ENCODE results near the gene CCL3.

CCL3 gene
- 1.0 to 3.3 (median 1.7) reads per million in 3 donors for total RNA-seq

- H3K27ac ChIP-seq (ENCODE audit: insufficient read depth, low read length, poor library complexity, severe bottlenecking), result no peak within 1 kb of the TSS
- no peaks in the 10 kb centered on the region for H3K4me1 ChIP-seq (ENCODE audit: control insufficient read depth, insufficient read depth, low read length, poor library complexity, severe bottlenecking)
- DNase-seq, result no peak
- H3K36me3 ChIP-seq (ENCODE audit: control insufficient read depth, insufficient read depth, low read length), result no peaks in the 10 kb centered on the region
- no peaks in the 10 kb centered on the region for H3K9me3 ChIP-seq (ENCODE audit: control insufficient read depth, low read length)
- H3K27me3 ChIP-seq (replicated peaks; ENCODE audit: control insufficient read depth, insufficient read depth, low read length, poor library complexity, severe bottlenecking), result peaks cover 3% of the 10 kb centered on the region
- H3K4me3 ChIP-seq (ENCODE audit: insufficient read depth, low read depth, low read length, poor library complexity, severe bottlenecking), result no peak within 1 kb of the TSS
Measured at GRCh38 chr17:36089888-36090836, at the start of gene CCL3. Gene CCL3 (minus strand): TSS chr17:36090143. CDS start chr17:36090058, 85 bp downstream.

- Histone ChIP-seq H3K4me1 (ENCODE audit: control insufficient read depth, insufficient read depth, low read length, poor library complexity, severe bottlenecking) (no peaks in the 10 kb centered on the region), H3K27me3 (replicated peaks; ENCODE audit: control insufficient read depth, insufficient read depth, low read length, poor library complexity, severe bottlenecking) (peaks cover 2% of the 10 kb centered on the region), H3K27ac (ENCODE audit: insufficient read depth, low read length, poor library complexity, severe bottlenecking) (no peak overlapping the region), H3K9me3 (ENCODE audit: control insufficient read depth, low read length) (no peaks in the 10 kb centered on the region), H3K4me3 (ENCODE audit: insufficient read depth, low read depth, low read length, poor library complexity, severe bottlenecking) (no peak overlapping the region), H3K36me3 (ENCODE audit: control insufficient read depth, insufficient read depth, low read length) (no peaks in the 10 kb centered on the region)
- no peak for DNase-seq
Measured at GRCh38 chr17:36136439-36136838, 46.5 kb upstream of the CCL3 start.

- peaks cover 2% of the 10 kb centered on the region for H3K27me3 ChIP-seq (replicated peaks; ENCODE audit: control insufficient read depth, insufficient read depth, low read length, poor library complexity, severe bottlenecking)
Measured at GRCh38 chr17:36136036-36136435, 46.1 kb upstream of the CCL3 start.

GRCh38 chr17:36135465-36135864 is 45.5 kb upstream of the CCL3 start:
- Histone ChIP-seq H3K27ac (ENCODE audit: insufficient read depth, low read length, poor library complexity, severe bottlenecking) (no peak overlapping the region), H3K36me3 (ENCODE audit: control insufficient read depth, insufficient read depth, low read length) (no peaks in the 10 kb centered on the region), H3K9me3 (ENCODE audit: control insufficient read depth, low read length) (no peaks in the 10 kb centered on the region), H3K4me3 (ENCODE audit: insufficient read depth, low read depth, low read length, poor library complexity, severe bottlenecking) (no peak overlapping the region), H3K4me1 (ENCODE audit: control insufficient read depth, insufficient read depth, low read length, poor library complexity, severe bottlenecking) (no peaks in the 10 kb centered on the region), H3K27me3 (replicated peaks; ENCODE audit: control insufficient read depth, insufficient read depth, low read length, poor library complexity, severe bottlenecking) (peaks cover 2% of the 10 kb centered on the region)
- DNase-seq, result no peak

More at GRCh38 chr17:36136036-36136435, 46.1 kb upstream of the CCL3 start:
- no peak for DNase-seq
- no peaks in the 10 kb centered on the region for H3K36me3 ChIP-seq (ENCODE audit: control insufficient read depth, insufficient read depth, low read length)
- H3K9me3 ChIP-seq (ENCODE audit: control insufficient read depth, low read length), result no peaks in the 10 kb centered on the region
- no peaks in the 10 kb centered on the region for H3K4me1 ChIP-seq (ENCODE audit: control insufficient read depth, insufficient read depth, low read length, poor library complexity, severe bottlenecking)
- no peak overlapping the region for H3K4me3 ChIP-seq (ENCODE audit: insufficient read depth, low read depth, low read length, poor library complexity, severe bottlenecking)
- H3K27ac ChIP-seq (ENCODE audit: insufficient read depth, low read length, poor library complexity, severe bottlenecking), result no peak overlapping the region

- Histone ChIP-seq H3K4me1 (ENCODE audit: control insufficient read depth, insufficient read depth, low read length, poor library complexity, severe bottlenecking) (no peaks in the 10 kb centered on the region), H3K27ac (ENCODE audit: insufficient read depth, low read length, poor library complexity, severe bottlenecking) (no peak overlapping the region)
- no peak for DNase-seq
Measured at GRCh38 chr17:36133602-36134236, 43.8 kb upstream of the CCL3 start.

GRCh38 chr17:36132421-36132831 is 42.5 kb upstream of the CCL3 start:
- DNase-seq, result no peak
- Histone ChIP-seq H3K4me1 (ENCODE audit: control insufficient read depth, insufficient read depth, low read length, poor library complexity, severe bottlenecking) (no peaks in the 10 kb centered on the region), H3K9me3 (ENCODE audit: control insufficient read depth, low read length) (no peaks in the 10 kb centered on the region), H3K27ac (ENCODE audit: insufficient read depth, low read length, poor library complexity, severe bottlenecking) (no peak overlapping the region), H3K4me3 (ENCODE audit: insufficient read depth, low read depth, low read length, poor library complexity, severe bottlenecking) (no peak overlapping the region), H3K27me3 (replicated peaks; ENCODE audit: control insufficient read depth, insufficient read depth, low read length, poor library complexity, severe bottlenecking) (peaks cover 2% of the 10 kb centered on the region), H3K36me3 (ENCODE audit: control insufficient read depth, insufficient read depth, low read length) (no peaks in the 10 kb centered on the region)

More at GRCh38 chr17:36133602-36134236, 43.8 kb upstream of the CCL3 start:
- Histone ChIP-seq H3K4me3 (ENCODE audit: insufficient read depth, low read depth, low read length, poor library complexity, severe bottlenecking) (no peak overlapping the region), H3K27me3 (replicated peaks; ENCODE audit: control insufficient read depth, insufficient read depth, low read length, poor library complexity, severe bottlenecking) (peaks cover 2% of the 10 kb centered on the region), H3K36me3 (ENCODE audit: control insufficient read depth, insufficient read depth, low read length) (no peaks in the 10 kb centered on the region), H3K9me3 (ENCODE audit: control insufficient read depth, low read length) (no peaks in the 10 kb centered on the region)

GRCh38 chr17:36131931-36132330 is 42.0 kb upstream of the CCL3 start:
- Histone ChIP-seq H3K4me3 (ENCODE audit: insufficient read depth, low read depth, low read length, poor library complexity, severe bottlenecking) (no peak overlapping the region), H3K4me1 (ENCODE audit: control insufficient read depth, insufficient read depth, low read length, poor library complexity, severe bottlenecking) (no peaks in the 10 kb centered on the region), H3K9me3 (ENCODE audit: control insufficient read depth, low read length) (no peaks in the 10 kb centered on the region), H3K36me3 (ENCODE audit: control insufficient read depth, insufficient read depth, low read length) (no peaks in the 10 kb centered on the region), H3K27ac (ENCODE audit: insufficient read depth, low read length, poor library complexity, severe bottlenecking) (no peak overlapping the region), H3K27me3 (replicated peaks; ENCODE audit: control insufficient read depth, insufficient read depth, low read length, poor library complexity, severe bottlenecking) (peaks cover 2% of the 10 kb centered on the region)
- no peak for DNase-seq

- H3K4me3 ChIP-seq (ENCODE audit: insufficient read depth, low read depth, low read length, poor library complexity, severe bottlenecking), result no peak overlapping the region
- H3K27me3 ChIP-seq (replicated peaks; ENCODE audit: control insufficient read depth, insufficient read depth, low read length, poor library complexity, severe bottlenecking), result peaks cover 2% of the 10 kb centered on the region
- no peaks in the 10 kb centered on the region for H3K9me3 ChIP-seq (ENCODE audit: control insufficient read depth, low read length)
- no peak for DNase-seq
- H3K4me1 ChIP-seq (ENCODE audit: control insufficient read depth, insufficient read depth, low read length, poor library complexity, severe bottlenecking), result no peaks in the 10 kb centered on the region
- no peak overlapping the region for H3K27ac ChIP-seq (ENCODE audit: insufficient read depth, low read length, poor library complexity, severe bottlenecking)
- no peaks in the 10 kb centered on the region for H3K36me3 ChIP-seq (ENCODE audit: control insufficient read depth, insufficient read depth, low read length)
Measured at GRCh38 chr17:36131421-36131820, 41.5 kb upstream of the CCL3 start.

- no peak for DNase-seq
Measured at GRCh38 chr17:36130346-36130745, 40.4 kb upstream of the CCL3 start.

GRCh38 chr17:36129616-36130015 is 39.7 kb upstream of the CCL3 start:
- H3K9me3 ChIP-seq (ENCODE audit: control insufficient read depth, low read length), result peaks cover 3% of the 10 kb centered on the region
- H3K27me3 ChIP-seq (replicated peaks; ENCODE audit: control insufficient read depth, insufficient read depth, low read length, poor library complexity, severe bottlenecking), result no peaks in the 10 kb centered on the region
- no peak for DNase-seq
- H3K27ac ChIP-seq (ENCODE audit: insufficient read depth, low read length, poor library complexity, severe bottlenecking), result no peak overlapping the region
- H3K4me3 ChIP-seq (ENCODE audit: insufficient read depth, low read depth, low read length, poor library complexity, severe bottlenecking), result no peak overlapping the region
- H3K36me3 ChIP-seq (ENCODE audit: control insufficient read depth, insufficient read depth, low read length), result no peaks in the 10 kb centered on the region
- H3K4me1 ChIP-seq (ENCODE audit: control insufficient read depth, insufficient read depth, low read length, poor library complexity, severe bottlenecking), result no peaks in the 10 kb centered on the region

More at GRCh38 chr17:36130346-36130745, 40.4 kb upstream of the CCL3 start:
- H3K9me3 ChIP-seq (ENCODE audit: control insufficient read depth, low read length), result peaks cover 3% of the 10 kb centered on the region
- H3K27ac ChIP-seq (ENCODE audit: insufficient read depth, low read length, poor library complexity, severe bottlenecking), result no peak overlapping the region
- H3K4me3 ChIP-seq (ENCODE audit: insufficient read depth, low read depth, low read length, poor library complexity, severe bottlenecking), result no peak overlapping the region
- H3K36me3 ChIP-seq (ENCODE audit: control insufficient read depth, insufficient read depth, low read length), result no peaks in the 10 kb centered on the region
- peaks cover 2% of the 10 kb centered on the region for H3K27me3 ChIP-seq (replicated peaks; ENCODE audit: control insufficient read depth, insufficient read depth, low read length, poor library complexity, severe bottlenecking)
- no peaks in the 10 kb centered on the region for H3K4me1 ChIP-seq (ENCODE audit: control insufficient read depth, insufficient read depth, low read length, poor library complexity, severe bottlenecking)
